Stimulated activated CD4-positive, alpha-beta T cell treated with anti-CD3 and anti-CD28 coated beads, Interleukin-4, amount 100 ng/mL, for 24 hours (primary cell): Measurements from ENCODE around the gene LURAP1L.
"Not testable (repeated sequence)": the region's sequence is repeated elsewhere in the genome, so short reads cannot be mapped to it uniquely, and the experiment has no call there.

Experiments used
- DNase-seq: peaks from one replicate; pipeline ENCODE4 v3.0.0-alpha.2; 2020

LURAP1L gene

GRCh38 chr9:12862611-12863410, 88.0 kb downstream of the LURAP1L start:
- no peak for DNase-seq

DNA sequence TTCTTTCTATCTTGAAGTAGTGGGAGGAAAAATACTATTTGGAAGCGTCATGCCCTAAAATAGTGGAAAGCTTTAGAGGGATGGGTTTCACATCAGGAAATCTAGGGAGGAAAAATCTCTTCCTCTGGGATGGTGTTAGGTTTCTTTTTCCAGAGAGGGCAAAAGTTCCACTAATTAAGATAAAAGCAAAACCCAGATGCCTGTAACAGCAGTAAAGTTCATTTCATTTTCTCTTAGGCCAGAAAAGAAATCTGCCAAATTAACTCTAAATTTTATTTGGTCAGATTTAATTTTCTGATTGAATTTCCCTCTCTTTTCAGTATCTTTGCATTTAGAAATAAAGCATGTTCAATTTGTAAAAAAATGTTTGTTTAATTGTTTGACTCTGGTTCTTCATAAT, 88.8 kb downstream of the LURAP1L start:
- no peak for DNase-seq

DNA sequence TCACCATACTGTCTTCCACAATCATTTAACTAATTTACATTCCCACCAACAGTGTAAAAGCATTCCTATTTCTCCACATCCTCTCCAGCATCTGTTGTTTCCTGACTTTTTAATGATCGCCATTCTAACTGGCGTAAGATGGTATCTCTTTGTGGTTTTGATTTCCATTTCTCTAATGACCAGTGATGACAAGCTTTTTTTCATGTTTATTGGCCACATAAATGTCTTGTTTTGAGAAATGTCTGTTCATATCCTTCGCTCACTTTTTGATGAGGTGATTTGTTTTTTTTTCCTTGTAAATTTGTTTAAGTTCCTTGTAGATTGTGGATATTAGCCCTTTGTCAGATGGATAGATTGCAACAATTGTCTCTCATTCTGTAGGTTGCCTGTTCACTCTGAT, 90.6 kb downstream of the LURAP1L start:
- not testable (repeated sequence) for DNase-seq
